OCI-LY7 (cell line): ENCODE data around the gene OR5D14. TPM values are rescaled to one million over a fixed set of nuclear protein-coding genes. Genes with fewer than 3 reads are reported as not detected.

ENCODE experiments used
- total RNA-seq, 2 experiments: library from RNA; depleted of rRNA in 1 of 2; stranded (reverse); fragments of >200 nt in 1 of 2; shearing (Covaris generic) in 1 of 2; gene quantifications; 2 replicates each; pipeline ENCODE4 v1.2.3, GENCODE V29; 2014 to 2022

Gene OR5D14
- total RNA-seq, 2 experiments from 2014 or later, result not detected

Other genes starting within 250 kb of the OR5D14 start
- gene OR4C15, start 241.1 kb upstream of the OR5D14 start, total RNA-seq (2014; rRNA removed; shearing (Covaris generic)), result not detected in 2 replicates
- gene OR4C15, start 241.1 kb upstream of the OR5D14 start, total RNA-seq (2022), result not detected in 2 replicates
- gene OR4C16, start 223.4 kb upstream of the OR5D14 start, total RNA-seq (2014; rRNA removed; shearing (Covaris generic)), result not detected in 2 replicates
- gene OR4C16, start 223.4 kb upstream of the OR5D14 start, total RNA-seq (2022), result not detected in 2 replicates
- not detected in 2 replicates for gene OR4C11, start 187.9 kb upstream of the OR5D14 start, total RNA-seq (2014; rRNA removed; shearing (Covaris generic))
- gene OR4C11, start 187.9 kb upstream of the OR5D14 start, total RNA-seq (2022), result not detected in 2 replicates
- gene OR4P4, start 160.4 kb upstream of the OR5D14 start, total RNA-seq (2014; rRNA removed; shearing (Covaris generic)), result not detected in 2 replicates
- not detected in 2 replicates for gene OR4P4, start 160.4 kb upstream of the OR5D14 start, total RNA-seq (2022)
- gene OR4S2, start 147.2 kb upstream of the OR5D14 start, total RNA-seq (2014; rRNA removed; shearing (Covaris generic)), result not detected in 2 replicates
- gene OR4S2, start 147.2 kb upstream of the OR5D14 start, total RNA-seq (2022), result not detected in 2 replicates
- not detected in 2 replicates for gene OR4C6, start 133.4 kb upstream of the OR5D14 start, total RNA-seq (2014; rRNA removed; shearing (Covaris generic))
- gene OR4C6, start 133.4 kb upstream of the OR5D14 start, total RNA-seq (2022), result not detected in 2 replicates
- gene OR5D13, start 22.1 kb upstream of the OR5D14 start, total RNA-seq (2014; rRNA removed; shearing (Covaris generic)), result not detected in 2 replicates
- gene OR5D13, start 22.1 kb upstream of the OR5D14 start, total RNA-seq (2022), result not detected in 2 replicates
- gene OR5L1, start 15.8 kb downstream of the OR5D14 start, total RNA-seq (2014; rRNA removed; shearing (Covaris generic)), result not detected in 2 replicates
- gene OR5L1, start 15.8 kb downstream of the OR5D14 start, total RNA-seq (2022), result not detected in 2 replicates
- gene OR5D18, start 24.1 kb downstream of the OR5D14 start, total RNA-seq (2014; rRNA removed; shearing (Covaris generic)), result not detected in 2 replicates
- gene OR5D18, start 24.1 kb downstream of the OR5D14 start, total RNA-seq (2022), result not detected in 2 replicates
- gene OR5L2, start 31.7 kb downstream of the OR5D14 start, total RNA-seq (2014; rRNA removed; shearing (Covaris generic)), result not detected in 2 replicates
- not detected in 2 replicates for gene OR5L2, start 31.7 kb downstream of the OR5D14 start, total RNA-seq (2022)
- not detected in 2 replicates for gene OR5D16, start 43.2 kb downstream of the OR5D14 start, total RNA-seq (2014; rRNA removed; shearing (Covaris generic))
- gene OR5D16, start 43.2 kb downstream of the OR5D14 start, total RNA-seq (2022), result not detected in 2 replicates
- not detected in 2 replicates for gene TRIM51, start 87.7 kb downstream of the OR5D14 start, total RNA-seq (2014; rRNA removed; shearing (Covaris generic))
- not detected in 2 replicates for gene TRIM51, start 87.7 kb downstream of the OR5D14 start, total RNA-seq (2022)
- gene OR5W2, start 119.0 kb downstream of the OR5D14 start, total RNA-seq (2014; rRNA removed; shearing (Covaris generic)), result not detected in 2 replicates
- gene OR5W2, start 119.0 kb downstream of the OR5D14 start, total RNA-seq (2022), result not detected in 2 replicates
- not detected in 2 replicates for gene OR5I1, start 140.8 kb downstream of the OR5D14 start, total RNA-seq (2014; rRNA removed; shearing (Covaris generic))
- not detected in 2 replicates for gene OR5I1, start 140.8 kb downstream of the OR5D14 start, total RNA-seq (2022)
- not detected in 2 replicates for gene OR10AG1, start 174.4 kb downstream of the OR5D14 start, total RNA-seq (2014; rRNA removed; shearing (Covaris generic))
- gene OR10AG1, start 174.4 kb downstream of the OR5D14 start, total RNA-seq (2022), result not detected in 2 replicates
- 0.22 TPM in 1 of 2 replicates, not detected in the other for gene OR5F1, start 199.1 kb downstream of the OR5D14 start, total RNA-seq (2014; rRNA removed; shearing (Covaris generic))
- not detected in 2 replicates for gene OR5F1, start 199.1 kb downstream of the OR5D14 start, total RNA-seq (2022)
- not detected in 2 replicates for gene OR5AS1, start 232.1 kb downstream of the OR5D14 start, total RNA-seq (2014; rRNA removed; shearing (Covaris generic))
- gene OR5AS1, start 232.1 kb downstream of the OR5D14 start, total RNA-seq (2022), result not detected in 2 replicates